ENCODE measurements around the gene HSD17B14. TPM values are rescaled to one million over a fixed set of nuclear protein-coding genes. Genes with fewer than 3 reads are reported as not detected.
A peak's percentile ranks its signal among the peaks of the same experiment; 100 is the strongest.

HSD17B14 gene
- total RNA-seq (2014; rRNA removed; shearing (Covaris generic)): 5.0 and 8.4 TPM in 2 replicates
- polyA plus RNA-seq (2016; fragmentation: Nextera tagmentation; extraction: Ambion mirVana): 11.6 and 11.7 TPM in 2 replicates
- long read RNA-seq, transcript HSD17B14-201 (9 exons, 1,238 nt): major isoform, 10 of 14 reads
- long read RNA-seq, partial matches to known transcripts: 1 of 14 reads
- long read RNA-seq, other reads (novel, unspliced or antisense): 3 of 14 reads

DNA sequence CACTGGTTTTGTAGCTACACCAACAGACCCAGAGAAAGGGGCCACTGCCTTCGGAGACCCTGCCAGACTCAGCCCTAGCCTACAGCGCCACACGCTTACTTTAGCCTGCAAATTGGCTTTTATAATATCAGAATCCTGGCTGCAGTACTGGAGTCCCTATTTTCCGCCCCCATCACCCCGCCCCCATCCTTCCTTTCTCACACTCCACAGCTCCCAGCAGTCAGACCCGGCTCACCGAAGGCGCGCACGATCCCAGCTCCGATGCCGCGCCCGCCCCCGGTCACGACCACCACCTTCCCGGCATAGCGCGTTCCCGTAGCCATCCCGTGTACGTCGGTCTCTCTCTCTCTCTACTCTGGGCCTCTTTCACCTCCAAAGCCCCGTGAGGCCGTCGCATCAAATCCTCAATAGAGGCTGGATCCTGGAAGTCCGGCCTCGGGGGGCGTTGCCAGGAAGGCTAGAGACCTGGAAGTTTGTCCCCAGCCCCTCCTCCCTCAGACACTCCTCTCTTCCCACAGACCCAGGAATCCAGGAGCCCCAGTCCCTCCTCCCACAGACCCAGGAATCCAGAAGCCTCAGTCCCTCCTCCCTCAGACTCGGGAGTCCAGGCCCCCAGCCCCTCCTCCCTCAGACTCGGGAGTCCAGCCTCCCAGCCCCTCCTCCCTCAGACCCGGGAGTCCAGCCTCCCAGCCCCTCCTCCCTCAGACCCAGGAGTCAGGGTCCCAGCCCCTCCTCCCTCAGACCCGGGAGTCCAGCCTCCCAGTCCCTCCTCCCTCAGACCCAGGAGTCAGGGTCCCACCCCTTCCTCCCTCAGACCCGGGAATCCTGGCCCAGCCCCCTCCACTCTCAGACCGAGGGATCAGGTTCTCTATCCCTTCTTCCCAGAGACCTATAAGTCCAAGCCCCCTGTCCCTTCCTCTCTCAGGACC is at the start of gene HSD17B14:
Gene HSD17B14, minus strand, starts transcription at position 403 of the 929 bp plus-strand sequence. Its CDS starts 80 bp downstream, at position 323.
- peak within 1 kb of the TSS; percentile 91 for H3K27ac ChIP-seq (ENCODE audit: low read depth)
- Mint-ChIP-seq H3K36me3 (ENCODE audit: low read depth) (peaks cover 18% of the 10 kb centered on the region), H3K27ac (peak within 1 kb of the TSS; percentile 95), H3K4me3 (peak within 1 kb of the TSS; percentile 85), H3K27me3 (ENCODE audit: insufficient read depth, low read depth, poor library complexity) (peaks cover 22% of the 10 kb centered on the region), H3K9me3 (no peaks in the 10 kb centered on the region; the same call in 2 of the 3 replicates), H3K4me1 (peaks cover 18% of the 10 kb centered on the region)
- DNase-seq (ENCODE audit: low spot score): peak; percentile 90
- H3K9me2 ChIP-seq (ENCODE audit: insufficient read depth): no peaks in the 10 kb centered on the region
- H4K20me1 ChIP-seq (replicated peaks; ENCODE audit: insufficient read depth): no peaks in the 10 kb centered on the region
- peaks cover 3% of the 10 kb centered on the region; the same call in 1 of the 2 replicates for H3K4me1 ChIP-seq (ENCODE audit: insufficient read depth)
- peak; percentile 63 for ATAC-seq
- H3K4me3 ChIP-seq: peak within 1 kb of the TSS; percentile 61
- H3K27me3 ChIP-seq (ENCODE audit: insufficient read depth): no peaks in the 10 kb centered on the region
- no peaks in the 10 kb centered on the region for H3K36me3 ChIP-seq (ENCODE audit: insufficient read depth)
- H2AFZ ChIP-seq: peak within 1 kb of the TSS; percentile 83
- peaks cover 8% of the 10 kb centered on the region for H3F3A ChIP-seq (replicated peaks; ENCODE audit: low read depth)
- peak within 1 kb of the TSS; percentile 84 for H3K4me2 ChIP-seq
- TF ChIP-seq ZNF114 (CRISPR knock-in tag; IDR thresholded peaks at IDR 0.05) (no peak), STAT1 (IDR thresholded peaks at IDR 0.05; ENCODE audit: unreplicated experiment) (no peak)
- TF ChIP-seq, protein P1, sequence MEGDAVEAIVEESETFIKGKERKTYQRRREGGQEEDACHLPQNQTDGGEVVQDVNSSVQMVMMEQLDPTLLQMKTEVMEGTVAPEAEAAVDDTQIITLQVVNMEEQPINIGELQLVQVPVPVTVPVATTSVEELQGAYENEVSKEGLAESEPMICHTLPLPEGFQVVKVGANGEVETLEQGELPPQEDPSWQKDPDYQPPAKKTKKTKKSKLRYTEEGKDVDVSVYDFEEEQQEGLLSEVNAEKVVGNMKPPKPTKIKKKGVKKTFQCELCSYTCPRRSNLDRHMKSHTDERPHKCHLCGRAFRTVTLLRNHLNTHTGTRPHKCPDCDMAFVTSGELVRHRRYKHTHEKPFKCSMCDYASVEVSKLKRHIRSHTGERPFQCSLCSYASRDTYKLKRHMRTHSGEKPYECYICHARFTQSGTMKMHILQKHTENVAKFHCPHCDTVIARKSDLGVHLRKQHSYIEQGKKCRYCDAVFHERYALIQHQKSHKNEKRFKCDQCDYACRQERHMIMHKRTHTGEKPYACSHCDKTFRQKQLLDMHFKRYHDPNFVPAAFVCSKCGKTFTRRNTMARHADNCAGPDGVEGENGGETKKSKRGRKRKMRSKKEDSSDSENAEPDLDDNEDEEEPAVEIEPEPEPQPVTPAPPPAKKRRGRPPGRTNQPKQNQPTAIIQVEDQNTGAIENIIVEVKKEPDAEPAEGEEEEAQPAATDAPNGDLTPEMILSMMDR (conservative IDR thresholded peaks at IDR 0.05; ENCODE audit: low read depth in 2 of 2): peak in 1 of 2 experiments; percentile 5; a peak in 1 of 4 replicates
- H3K79me2 ChIP-seq (replicated peaks; ENCODE audit: insufficient read depth): no peaks in the 10 kb centered on the region

DNA sequence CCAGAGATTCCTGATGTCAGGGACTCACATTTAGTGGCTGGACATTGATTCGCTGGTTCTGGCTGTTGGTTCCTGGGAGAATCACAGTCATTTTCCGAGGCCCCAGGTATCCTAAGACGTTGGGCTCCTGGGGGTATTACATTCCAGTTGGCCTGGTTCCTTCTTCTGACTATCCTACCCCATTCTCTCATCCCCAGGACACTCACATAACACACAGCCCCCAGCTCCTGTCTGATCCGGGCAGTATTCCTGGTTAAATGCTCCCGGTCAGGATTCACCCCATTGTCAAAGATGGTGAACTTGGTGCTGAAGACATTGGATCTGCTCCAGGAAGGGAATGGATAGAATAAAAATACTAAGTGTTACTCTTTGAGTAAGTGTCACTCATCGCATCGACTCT is 47.4 kb upstream of the HSD17B14 start:
- H3K4me1 ChIP-seq (ENCODE audit: insufficient read depth): peaks cover 7% of the 10 kb centered on the region; the same call in 1 of the 2 replicates
- peaks cover 11% of the 10 kb centered on the region; the same call in 2 of the 3 replicates for H3K9me3 Mint-ChIP-seq
- TF ChIP-seq, protein P2, sequence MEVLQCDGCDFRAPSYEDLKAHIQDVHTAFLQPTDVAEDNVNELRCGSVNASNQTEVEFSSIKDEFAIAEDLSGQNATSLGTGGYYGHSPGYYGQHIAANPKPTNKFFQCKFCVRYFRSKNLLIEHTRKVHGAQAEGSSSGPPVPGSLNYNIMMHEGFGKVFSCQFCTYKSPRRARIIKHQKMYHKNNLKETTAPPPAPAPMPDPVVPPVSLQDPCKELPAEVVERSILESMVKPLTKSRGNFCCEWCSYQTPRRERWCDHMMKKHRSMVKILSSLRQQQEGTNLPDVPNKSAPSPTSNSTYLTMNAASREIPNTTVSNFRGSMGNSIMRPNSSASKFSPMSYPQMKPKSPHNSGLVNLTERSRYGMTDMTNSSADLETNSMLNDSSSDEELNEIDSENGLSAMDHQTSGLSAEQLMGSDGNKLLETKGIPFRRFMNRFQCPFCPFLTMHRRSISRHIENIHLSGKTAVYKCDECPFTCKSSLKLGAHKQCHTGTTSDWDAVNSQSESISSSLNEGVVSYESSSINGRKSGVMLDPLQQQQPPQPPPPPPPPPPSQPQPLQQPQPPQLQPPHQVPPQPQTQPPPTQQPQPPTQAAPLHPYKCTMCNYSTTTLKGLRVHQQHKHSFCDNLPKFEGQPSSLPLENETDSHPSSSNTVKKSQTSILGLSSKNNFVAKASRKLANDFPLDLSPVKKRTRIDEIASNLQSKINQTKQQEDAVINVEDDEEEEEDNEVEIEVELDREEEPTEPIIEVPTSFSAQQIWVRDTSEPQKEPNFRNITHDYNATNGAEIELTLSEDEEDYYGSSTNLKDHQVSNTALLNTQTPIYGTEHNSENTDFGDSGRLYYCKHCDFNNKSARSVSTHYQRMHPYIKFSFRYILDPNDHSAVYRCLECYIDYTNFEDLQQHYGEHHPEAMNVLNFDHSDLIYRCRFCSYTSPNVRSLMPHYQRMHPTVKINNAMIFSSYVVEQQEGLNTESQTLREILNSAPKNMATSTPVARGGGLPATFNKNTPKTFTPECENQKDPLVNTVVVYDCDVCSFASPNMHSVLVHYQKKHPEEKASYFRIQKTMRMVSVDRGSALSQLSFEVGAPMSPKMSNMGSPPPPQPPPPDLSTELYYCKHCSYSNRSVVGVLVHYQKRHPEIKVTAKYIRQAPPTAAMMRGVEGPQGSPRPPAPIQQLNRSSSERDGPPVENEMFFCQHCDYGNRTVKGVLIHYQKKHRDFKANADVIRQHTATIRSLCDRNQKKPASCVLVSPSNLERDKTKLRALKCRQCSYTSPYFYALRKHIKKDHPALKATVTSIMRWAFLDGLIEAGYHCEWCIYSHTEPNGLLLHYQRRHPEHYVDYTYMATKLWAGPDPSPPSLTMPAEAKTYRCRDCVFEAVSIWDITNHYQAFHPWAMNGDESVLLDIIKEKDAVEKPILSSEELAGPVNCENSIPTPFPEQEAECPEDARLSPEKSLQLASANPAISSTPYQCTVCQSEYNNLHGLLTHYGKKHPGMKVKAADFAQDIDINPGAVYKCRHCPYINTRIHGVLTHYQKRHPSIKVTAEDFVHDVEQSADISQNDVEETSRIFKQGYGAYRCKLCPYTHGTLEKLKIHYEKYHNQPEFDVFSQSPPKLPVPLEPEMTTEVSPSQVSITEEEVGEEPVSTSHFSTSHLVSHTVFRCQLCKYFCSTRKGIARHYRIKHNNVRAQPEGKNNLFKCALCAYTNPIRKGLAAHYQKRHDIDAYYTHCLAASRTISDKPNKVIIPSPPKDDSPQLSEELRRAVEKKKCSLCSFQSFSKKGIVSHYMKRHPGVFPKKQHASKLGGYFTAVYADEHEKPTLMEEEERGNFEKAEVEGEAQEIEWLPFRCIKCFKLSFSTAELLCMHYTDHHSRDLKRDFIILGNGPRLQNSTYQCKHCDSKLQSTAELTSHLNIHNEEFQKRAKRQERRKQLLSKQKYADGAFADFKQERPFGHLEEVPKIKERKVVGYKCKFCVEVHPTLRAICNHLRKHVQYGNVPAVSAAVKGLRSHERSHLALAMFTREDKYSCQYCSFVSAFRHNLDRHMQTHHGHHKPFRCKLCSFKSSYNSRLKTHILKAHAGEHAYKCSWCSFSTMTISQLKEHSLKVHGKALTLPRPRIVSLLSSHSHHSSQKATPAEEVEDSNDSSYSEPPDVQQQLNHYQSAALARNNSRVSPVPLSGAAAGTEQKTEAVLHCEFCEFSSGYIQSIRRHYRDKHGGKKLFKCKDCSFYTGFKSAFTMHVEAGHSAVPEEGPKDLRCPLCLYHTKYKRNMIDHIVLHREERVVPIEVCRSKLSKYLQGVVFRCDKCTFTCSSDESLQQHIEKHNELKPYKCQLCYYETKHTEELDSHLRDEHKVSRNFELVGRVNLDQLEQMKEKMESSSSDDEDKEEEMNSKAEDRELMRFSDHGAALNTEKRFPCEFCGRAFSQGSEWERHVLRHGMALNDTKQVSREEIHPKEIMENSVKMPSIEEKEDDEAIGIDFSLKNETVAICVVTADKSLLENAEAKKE (CRISPR knock-in tag; IDR thresholded peaks at IDR 0.05): no peak
- TF ChIP-seq EZH2phosphoT487 (IDR thresholded peaks at IDR 0.05; ENCODE audit: unreplicated experiment): no peak
- TF ChIP-seq, protein P1 (conservative IDR thresholded peaks at IDR 0.05; ENCODE audit: low read depth in 2 of 2): no peak
- TF ChIP-seq JUNB (IDR thresholded peaks at IDR 0.05; ENCODE audit: unreplicated experiment): no peak
- TF ChIP-seq STAT1 (IDR thresholded peaks at IDR 0.05; ENCODE audit: unreplicated experiment): no peak
- no peak for TF ChIP-seq CREB1 (CRISPR knock-in tag; IDR thresholded peaks at IDR 0.05; ENCODE audit: low read depth)
- TF ChIP-seq POLR2AphosphoS5 (IDR thresholded peaks at IDR 0.05; ENCODE audit: low read depth): no peak

More for the DNA sequence above, 47.4 kb upstream of the HSD17B14 start:
- Mint-ChIP-seq H3K4me1 (peaks cover 7% of the 10 kb centered on the region; the same call in 2 of the 3 replicates), H3K27me3 (ENCODE audit: insufficient read depth, low read depth, poor library complexity) (peaks cover 10% of the 10 kb centered on the region), H3K27ac (no peak overlapping the region), H3K4me3 (no peak overlapping the region; the same call in 2 of the 3 replicates), H3K36me3 (ENCODE audit: low read depth) (peaks cover 19% of the 10 kb centered on the region; the same call in 1 of the 3 replicates)
- Histone ChIP-seq H3K9me2 (ENCODE audit: insufficient read depth) (no peaks in the 10 kb centered on the region), H3K79me2 (replicated peaks; ENCODE audit: insufficient read depth) (no peaks in the 10 kb centered on the region), H3K36me3 (ENCODE audit: insufficient read depth) (no peaks in the 10 kb centered on the region), H3K4me2 (no peak overlapping the region), H3K4me3 (no peak overlapping the region), H3K27ac (ENCODE audit: low read depth) (no peak overlapping the region), H4K20me1 (replicated peaks; ENCODE audit: insufficient read depth) (no peaks in the 10 kb centered on the region), H3K27me3 (ENCODE audit: insufficient read depth) (no peaks in the 10 kb centered on the region), H3F3A (replicated peaks; ENCODE audit: low read depth) (0 out of 2 replicates have a peak, but pooled peaks cover 2% of the 10 kb centered on the region), H2AFZ (no peak overlapping the region)
- ATAC-seq (no peak), DNase-seq (ENCODE audit: low spot score) (no peak)
